ENCODE results near the gene CROT.
A peak's percentile ranks its signal among the peaks of the same experiment; 100 is the strongest.

Gene CROT

GRCh38 chr7:87364246-87364645, 18.8 kb downstream of the CROT start:
- H3K4me1 Mint-ChIP-seq = no peaks in the 10 kb centered on the region
- no peak overlapping the region for H3K4me3 Mint-ChIP-seq
- H3K36me3 Mint-ChIP-seq = no peaks in the 10 kb centered on the region
- no peaks in the 10 kb centered on the region for H3K27me3 Mint-ChIP-seq
- H3K27ac Mint-ChIP-seq = no peak overlapping the region
- no peak for ATAC-seq
- H3K9me3 Mint-ChIP-seq = no peaks in the 10 kb centered on the region

DNA sequence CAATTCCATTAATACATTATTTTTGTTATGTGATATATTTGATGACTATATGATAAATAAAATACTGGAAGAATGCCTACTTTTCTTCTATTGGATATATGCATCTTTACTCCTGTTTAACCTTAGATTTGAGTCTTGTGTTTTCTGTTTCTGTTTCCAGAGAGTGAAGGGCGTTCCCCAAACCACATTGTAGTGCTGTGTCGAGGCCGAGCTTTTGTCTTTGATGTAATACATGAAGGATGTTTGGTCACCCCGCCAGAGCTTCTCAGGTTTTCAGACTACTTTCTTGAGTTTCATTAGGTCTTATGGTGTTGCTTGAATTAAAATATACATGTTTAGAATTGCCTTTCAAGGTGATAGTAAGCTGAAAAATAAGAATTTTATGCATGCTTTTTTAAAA, 23.8 kb downstream of the CROT start:
- no peak for ATAC-seq
- no peak overlapping the region for H3K27ac Mint-ChIP-seq
- no peak overlapping the region for H3K4me3 Mint-ChIP-seq
- no peaks in the 10 kb centered on the region for H3K9me3 Mint-ChIP-seq
- no peaks in the 10 kb centered on the region for H3K4me1 Mint-ChIP-seq
- H3K27me3 Mint-ChIP-seq = no peaks in the 10 kb centered on the region
- H3K36me3 Mint-ChIP-seq = peaks cover 7% of the 10 kb centered on the region

- H3K4me3 Mint-ChIP-seq = no peak overlapping the region
- no peaks in the 10 kb centered on the region for H3K4me1 Mint-ChIP-seq
- no peak overlapping the region for H3K27ac Mint-ChIP-seq
- peaks cover 7% of the 10 kb centered on the region for H3K36me3 Mint-ChIP-seq
- H3K27me3 Mint-ChIP-seq = no peaks in the 10 kb centered on the region
- no peaks in the 10 kb centered on the region for H3K9me3 Mint-ChIP-seq
- ATAC-seq = no peak
Measured at GRCh38 chr7:87370660-87371180, 25.3 kb downstream of the CROT start.

DNA sequence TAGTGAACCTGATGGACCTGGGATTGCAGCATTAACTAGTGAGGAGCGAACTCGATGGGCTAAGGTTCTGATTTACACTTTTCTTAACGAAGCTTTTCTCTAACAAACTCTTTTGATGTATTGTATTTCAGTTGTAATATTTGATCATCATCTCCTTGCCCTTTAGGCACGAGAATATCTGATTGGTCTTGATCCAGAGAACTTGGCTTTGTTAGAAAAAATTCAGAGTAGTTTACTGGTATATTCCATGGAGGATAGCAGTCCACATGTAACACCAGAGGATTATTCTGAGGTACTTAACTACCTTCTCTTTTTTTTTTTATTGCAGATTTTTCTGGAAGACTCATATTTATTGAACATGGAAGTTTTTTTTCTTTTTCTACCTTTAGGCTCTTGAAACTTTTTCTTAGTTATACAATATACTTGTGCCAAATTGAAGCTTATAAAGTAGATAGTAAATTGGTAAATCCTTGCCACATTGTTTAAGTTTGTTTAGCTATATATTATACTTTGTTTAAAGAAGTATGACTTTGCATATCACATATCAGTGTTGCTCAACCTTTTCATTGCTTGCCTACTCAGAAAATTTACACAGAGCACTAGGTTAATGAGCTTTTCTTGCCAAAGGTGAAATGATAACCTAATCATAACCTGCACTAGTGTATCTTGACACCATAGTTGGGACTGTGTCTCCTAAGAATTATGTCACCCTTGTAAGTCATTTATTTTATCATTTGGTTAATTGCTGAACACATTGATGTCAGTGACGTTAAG, 30.4 kb downstream of the CROT start:
- Mint-ChIP-seq H3K9me3 (no peaks in the 10 kb centered on the region), H3K27ac (no peak overlapping the region), H3K4me3 (no peak overlapping the region), H3K36me3 (peaks cover 14% of the 10 kb centered on the region), H3K4me1 (no peaks in the 10 kb centered on the region), H3K27me3 (no peaks in the 10 kb centered on the region)
- ATAC-seq = no peak

DNA sequence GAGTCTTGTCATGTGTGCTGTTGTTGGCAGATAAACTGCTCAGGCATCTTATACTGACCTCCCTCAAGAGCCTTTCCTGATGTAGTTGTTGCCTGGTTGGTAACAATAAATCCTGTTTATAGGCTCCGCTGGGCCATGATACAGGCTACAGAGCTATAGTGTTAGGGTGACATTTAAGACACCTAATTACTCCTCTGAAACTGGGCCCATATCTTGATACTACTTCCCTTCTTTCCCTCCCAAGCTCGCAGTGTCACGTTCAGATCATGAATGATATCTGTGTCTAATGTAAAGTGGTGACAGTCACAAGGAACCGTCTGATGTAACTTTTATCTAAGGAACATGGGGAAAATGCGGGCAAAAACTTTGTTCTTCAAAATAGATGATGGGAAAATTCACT, 35.4 kb downstream of the CROT start:
- no peaks in the 10 kb centered on the region for H3K9me3 Mint-ChIP-seq
- no peaks in the 10 kb centered on the region for H3K27me3 Mint-ChIP-seq
- peaks cover 44% of the 10 kb centered on the region for H3K36me3 Mint-ChIP-seq
- ATAC-seq = no peak
- no peaks in the 10 kb centered on the region for H3K4me1 Mint-ChIP-seq
- H3K4me3 Mint-ChIP-seq = no peak overlapping the region
- no peak overlapping the region for H3K27ac Mint-ChIP-seq

GRCh38 chr7:87391020-87391701, 45.7 kb downstream of the CROT start:
- H3K9me3 Mint-ChIP-seq = no peaks in the 10 kb centered on the region
- peaks cover 51% of the 10 kb centered on the region for H3K36me3 Mint-ChIP-seq
- H3K27ac Mint-ChIP-seq = no peak overlapping the region
- H3K4me3 Mint-ChIP-seq = no peak overlapping the region
- H3K4me1 Mint-ChIP-seq = no peaks in the 10 kb centered on the region
- H3K27me3 Mint-ChIP-seq = no peaks in the 10 kb centered on the region
- ATAC-seq = no peak

- ATAC-seq = no peak
- no peaks in the 10 kb centered on the region for H3K9me3 Mint-ChIP-seq
- H3K27ac Mint-ChIP-seq = no peak overlapping the region
- no peaks in the 10 kb centered on the region for H3K27me3 Mint-ChIP-seq
- no peak overlapping the region for H3K4me3 Mint-ChIP-seq
- peaks cover 33% of the 10 kb centered on the region for H3K36me3 Mint-ChIP-seq
- no peaks in the 10 kb centered on the region for H3K4me1 Mint-ChIP-seq
Measured at GRCh38 chr7:87395442-87396020, 50.1 kb downstream of the CROT start.

- no peaks in the 10 kb centered on the region for H3K9me3 Mint-ChIP-seq
- no peak for ATAC-seq
- no peaks in the 10 kb centered on the region for H3K4me1 Mint-ChIP-seq
- no peaks in the 10 kb centered on the region for H3K27me3 Mint-ChIP-seq
- H3K27ac Mint-ChIP-seq = no peak overlapping the region
- H3K4me3 Mint-ChIP-seq = no peak overlapping the region
- peaks cover 38% of the 10 kb centered on the region for H3K36me3 Mint-ChIP-seq
Measured at GRCh38 chr7:87398446-87398845, 53.0 kb downstream of the CROT start.

DNA sequence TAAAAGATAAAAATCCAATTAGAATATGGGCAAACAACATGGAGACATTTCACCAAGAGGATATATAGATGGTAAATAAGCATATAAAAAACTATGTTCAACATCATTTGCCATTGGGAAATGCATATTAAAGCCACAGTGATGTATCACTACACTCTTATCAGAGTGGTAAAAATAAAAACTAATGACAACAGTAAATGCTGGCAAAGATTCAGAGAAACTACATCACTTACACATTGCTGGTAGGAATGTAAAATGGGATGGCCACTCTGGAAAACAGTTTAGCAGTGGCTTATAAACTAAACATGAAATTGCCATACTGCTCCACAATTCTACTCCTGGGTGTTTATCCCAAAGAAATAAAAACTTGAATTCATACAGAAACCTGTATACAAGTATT, 59.2 kb downstream of the CROT start:
- no peaks in the 10 kb centered on the region for H3K9me3 Mint-ChIP-seq
- no peaks in the 10 kb centered on the region for H3K4me1 Mint-ChIP-seq
- peaks cover 32% of the 10 kb centered on the region for H3K36me3 Mint-ChIP-seq
- H3K27me3 Mint-ChIP-seq = no peaks in the 10 kb centered on the region
- ATAC-seq = no peak
- H3K4me3 Mint-ChIP-seq = no peak overlapping the region
- no peak overlapping the region for H3K27ac Mint-ChIP-seq

- H3K4me3 Mint-ChIP-seq = no peak overlapping the region
- H3K9me3 Mint-ChIP-seq = no peaks in the 10 kb centered on the region
- no peak overlapping the region for H3K27ac Mint-ChIP-seq
- no peaks in the 10 kb centered on the region for H3K27me3 Mint-ChIP-seq
- H3K36me3 Mint-ChIP-seq = peaks cover 14% of the 10 kb centered on the region
- no peak for ATAC-seq
- H3K4me1 Mint-ChIP-seq = no peaks in the 10 kb centered on the region
Measured at GRCh38 chr7:87411186-87411585, 65.7 kb downstream of the CROT start.

- Mint-ChIP-seq H3K36me3 (no peaks in the 10 kb centered on the region), H3K9me3 (no peaks in the 10 kb centered on the region)
- no peak for ATAC-seq
Measured at GRCh38 chr7:87413029-87413428, 67.6 kb downstream of the CROT start.

DNA sequence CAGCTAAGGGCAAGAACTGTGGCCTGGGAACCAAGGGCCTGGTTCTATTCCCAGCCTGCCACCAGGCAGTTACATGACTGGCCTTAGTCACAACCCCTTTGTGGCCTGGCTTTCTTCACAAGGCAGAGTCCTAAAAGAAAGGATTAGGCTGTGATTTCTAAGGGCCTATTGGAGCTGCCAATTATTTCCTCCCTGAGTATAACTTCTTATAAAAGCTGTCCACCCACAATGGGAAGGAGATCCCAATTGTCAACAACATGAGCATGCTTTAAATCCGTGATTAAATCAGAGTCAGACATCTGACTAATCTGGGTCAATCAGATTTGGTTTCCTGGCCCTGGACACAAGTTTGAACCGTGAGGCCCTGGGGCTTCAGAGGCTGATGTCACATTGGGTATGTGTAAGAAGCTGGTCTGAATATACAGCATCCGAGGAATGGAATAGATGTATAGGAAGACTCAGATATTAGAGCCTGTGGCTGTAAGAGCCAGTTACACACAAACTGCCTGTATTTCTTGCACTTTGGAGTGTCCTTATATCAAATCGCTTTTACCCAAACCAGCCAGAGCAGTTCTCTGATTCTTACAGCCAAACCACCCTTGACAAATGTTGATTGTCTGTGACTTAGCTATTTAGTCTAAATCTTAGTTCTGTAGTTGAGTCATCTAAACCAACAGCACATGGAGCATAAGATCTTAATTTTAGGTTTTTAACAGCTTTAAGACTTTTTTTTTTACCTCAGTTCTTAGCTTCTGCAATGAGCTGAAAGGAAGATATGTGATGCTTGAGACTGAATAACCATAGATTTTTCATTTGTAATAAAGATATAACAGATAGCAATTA, 68.7 kb downstream of the CROT start:
- no peak overlapping the region for H3K4me3 Mint-ChIP-seq
- peaks cover 6% of the 10 kb centered on the region for H3K4me1 Mint-ChIP-seq
- ATAC-seq = no peak
- H3K9me3 Mint-ChIP-seq = no peaks in the 10 kb centered on the region
- H3K36me3 Mint-ChIP-seq = no peaks in the 10 kb centered on the region
- H3K27me3 Mint-ChIP-seq = no peaks in the 10 kb centered on the region
- no peak overlapping the region for H3K27ac Mint-ChIP-seq

More at GRCh38 chr7:87413029-87413428, 67.6 kb downstream of the CROT start:
- Mint-ChIP-seq H3K4me1 (peaks cover 4% of the 10 kb centered on the region), H3K4me3 (no peak overlapping the region), H3K27ac (no peak overlapping the region), H3K27me3 (no peaks in the 10 kb centered on the region)

DNA sequence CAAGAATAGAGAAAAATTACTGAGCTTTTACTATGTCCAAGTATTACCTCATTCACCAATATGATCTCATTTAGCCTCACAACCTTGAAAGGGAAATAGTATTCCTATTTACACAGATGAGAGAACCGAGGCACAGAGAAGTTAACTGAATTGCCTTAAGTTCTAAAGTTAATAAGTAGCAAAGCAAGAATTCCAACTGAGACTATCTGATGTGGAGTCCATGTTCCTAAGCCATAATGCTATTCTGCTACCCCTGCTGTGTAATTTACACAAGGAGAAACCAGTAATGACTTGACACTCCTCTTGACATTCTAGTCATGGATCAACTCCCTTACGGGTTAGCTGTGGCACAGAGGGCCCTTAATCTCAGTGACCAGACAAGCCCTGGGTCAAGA, 69.3 kb downstream of the CROT start:
- ATAC-seq = no peak
- Mint-ChIP-seq H3K27ac (no peak overlapping the region), H3K27me3 (no peaks in the 10 kb centered on the region), H3K36me3 (no peaks in the 10 kb centered on the region), H3K4me3 (no peak overlapping the region), H3K9me3 (no peaks in the 10 kb centered on the region), H3K4me1 (peaks cover 6% of the 10 kb centered on the region)

DNA sequence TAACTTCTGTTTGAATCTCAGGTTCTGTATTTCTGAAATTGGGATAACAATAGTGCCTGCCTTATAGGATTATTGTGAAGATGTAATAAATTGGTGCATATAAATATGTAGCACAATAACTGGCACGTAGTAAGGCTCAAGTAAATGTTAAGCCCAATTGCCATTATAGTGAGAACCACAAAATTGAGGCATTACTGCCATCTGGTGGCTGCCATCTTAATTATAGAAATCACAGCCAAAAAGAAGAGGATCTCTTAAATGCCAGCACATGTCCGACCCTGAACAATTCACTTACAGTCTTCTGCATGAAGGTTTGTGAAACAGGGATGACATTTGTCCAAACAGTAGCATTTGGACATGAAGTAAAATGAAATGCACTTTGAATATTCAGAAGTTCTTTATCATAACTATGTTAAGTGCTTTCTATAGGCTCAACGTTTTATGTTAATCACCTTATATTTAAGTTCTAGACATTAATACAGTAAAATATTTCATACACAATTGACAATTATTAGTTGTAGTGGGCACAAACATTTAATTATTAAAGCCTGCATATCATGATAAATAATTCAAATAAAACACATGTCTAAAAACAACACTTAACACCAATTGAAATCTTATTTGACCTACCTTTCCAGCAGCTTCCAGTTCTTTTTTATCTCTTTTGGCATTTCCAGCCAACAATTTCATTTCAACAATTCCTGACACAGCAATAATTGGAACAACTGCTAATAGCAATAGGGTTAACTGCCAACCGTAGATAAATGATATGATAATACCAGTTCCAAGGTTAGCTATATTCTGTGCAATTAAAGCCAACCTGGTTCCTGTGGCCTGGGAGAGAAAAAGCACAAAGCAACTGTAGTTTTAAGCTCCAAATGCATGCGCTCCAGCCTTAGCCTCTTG, 71.5 kb downstream of the CROT start:
- H3K4me3 Mint-ChIP-seq = no peak overlapping the region
- ATAC-seq = peak; percentile 51

More for the DNA sequence above, 71.5 kb downstream of the CROT start:
- Mint-ChIP-seq H3K36me3 (no peaks in the 10 kb centered on the region), H3K27me3 (no peaks in the 10 kb centered on the region), H3K9me3 (no peaks in the 10 kb centered on the region), H3K4me1 (peaks cover 6% of the 10 kb centered on the region), H3K27ac (no peak overlapping the region)

Data from stimulated activated memory B cell treated with anti-CD40 and anti-IgM and Interleukin-4, amounts not matched to agents 10 μg/mL and 1 μg/mL and 100 μg/mL, for 72 hours (primary cell).